Peyer's patch (tissue), 4 donors: ENCODE data around the gene IWS1. TPM values are rescaled to one million over a fixed set of nuclear protein-coding genes. Genes with fewer than 3 reads are reported as not detected.

Experiments
- DNase-seq, 3 donors: peaks; one replicate each; pipeline ENCODE4 v3.0.0-alpha.2; 2017 to 2019
- H3K27ac ChIP-seq, 4 donors: fragments of 200-600 bp; sonication (generic); one replicate each; pipeline ENCODE4 v1.5.1; 2016 to 2019
- H3K27me3 ChIP-seq, 2 donors: fragments of 200-600 bp; sonication (generic); one replicate each; pipeline ENCODE4 v1.5.1; 2019
- H3K36me3 ChIP-seq, 3 donors: fragments of 200-600 bp; sonication (generic); one replicate each; pipeline ENCODE4 v1.5.1; 2016 to 2019
- H3K4me1 ChIP-seq, 4 donors: fragments of 200-600 bp; sonication (generic); one replicate each; pipeline ENCODE4 v1.5.1; 2016 to 2019
- H3K4me3 ChIP-seq, 4 donors: fragments of 200-600 bp; sonication (generic); 1 replicate in 3 of 4; 2 replicates in 1 of 4; pipeline ENCODE4 v1.5.1; 2016 to 2019; ENCODE audit warnings: mild to moderate bottlenecking in 1 of 4
- H3K9me3 ChIP-seq, 4 donors: fragments of 200-600 bp; sonication (generic); one replicate each; pipeline ENCODE4 v1.5.1; 2016 to 2019; ENCODE audit warnings: mild to moderate bottlenecking in 1 of 4
- POLR2A ChIP-seq, 2 donors: fragments of 450-650 bp; IDR thresholded peaks; one replicate each; pipeline ENCODE4 v1.5.1; 2017; ENCODE audit warnings: antibody characterized with exemption in 2 of 2, mild to moderate bottlenecking in 2 of 2, moderate library complexity in 2 of 2
- total RNA-seq, 4 donors: library from RNA; depleted of rRNA; stranded (reverse); fragments of >200 nt; gene quantifications; one replicate each; pipeline ENCODE4 v1.1.0, GENCODE V29; 2016
- TF ChIP-seq, protein P1 (sequence below), 6 experiments: fragments of 450-650 bp in 4 of 6; fragments of 200-600 bp in 2 of 6; sonication (generic) in 1 of 6; IDR thresholded peaks; one replicate each; pipeline ENCODE4 v1.5.1; 2017 to 2019; ENCODE audit warnings: antibody characterized with exemption in 6 of 6, mild to moderate bottlenecking in 3 of 6, moderate library complexity in 1 of 6

The IWS1 gene
- total RNA-seq, 4 donors from 2014 or later, result 39.6 to 189 (median 54.6) TPM

DNA sequence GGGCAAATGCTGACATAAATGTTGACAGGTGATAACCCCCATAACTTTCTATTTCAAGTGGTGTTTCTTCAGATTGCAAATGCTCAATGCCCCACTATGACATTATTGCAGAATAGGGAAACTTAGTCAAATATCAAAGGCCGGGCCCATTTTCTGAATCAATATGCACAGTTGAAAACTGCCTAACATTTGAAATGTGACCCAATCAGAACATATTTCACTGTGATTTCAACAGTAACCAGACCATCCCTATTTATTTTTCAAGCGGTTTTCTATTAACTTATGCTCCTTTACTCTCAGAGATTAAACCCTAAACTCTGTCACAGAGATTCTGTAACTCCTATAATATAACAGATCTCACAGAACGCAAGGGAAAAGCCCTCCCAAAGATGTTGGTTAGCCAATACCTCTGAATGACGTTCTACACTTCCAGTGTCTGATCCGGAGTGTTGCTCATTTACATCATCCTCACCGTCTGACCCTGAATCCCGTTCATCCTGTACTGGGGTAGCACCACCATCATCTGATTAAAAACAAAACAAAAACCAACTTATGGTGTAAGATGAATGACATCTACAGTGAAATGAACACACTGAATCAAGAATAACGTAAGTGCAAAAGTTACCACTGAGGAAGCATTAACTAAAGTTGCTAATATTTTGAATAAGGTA, 2.9 kb downstream of the IWS1 start:
- H3K27me3 ChIP-seq, result no peaks in the 10 kb centered on the region
- DNase-seq, result no peak
- no peak overlapping the region for H3K4me3 ChIP-seq
- H3K36me3 ChIP-seq, result peaks cover 0 to 23% (median 0%) of the 10 kb centered on the region in 3 donors
- peaks cover 0 to 19% (median 0%) of the 10 kb centered on the region in 4 donors for H3K4me1 ChIP-seq
- no peak for TF ChIP-seq POLR2A (IDR thresholded peaks at IDR 0.05)
- TF ChIP-seq, protein P1, sequence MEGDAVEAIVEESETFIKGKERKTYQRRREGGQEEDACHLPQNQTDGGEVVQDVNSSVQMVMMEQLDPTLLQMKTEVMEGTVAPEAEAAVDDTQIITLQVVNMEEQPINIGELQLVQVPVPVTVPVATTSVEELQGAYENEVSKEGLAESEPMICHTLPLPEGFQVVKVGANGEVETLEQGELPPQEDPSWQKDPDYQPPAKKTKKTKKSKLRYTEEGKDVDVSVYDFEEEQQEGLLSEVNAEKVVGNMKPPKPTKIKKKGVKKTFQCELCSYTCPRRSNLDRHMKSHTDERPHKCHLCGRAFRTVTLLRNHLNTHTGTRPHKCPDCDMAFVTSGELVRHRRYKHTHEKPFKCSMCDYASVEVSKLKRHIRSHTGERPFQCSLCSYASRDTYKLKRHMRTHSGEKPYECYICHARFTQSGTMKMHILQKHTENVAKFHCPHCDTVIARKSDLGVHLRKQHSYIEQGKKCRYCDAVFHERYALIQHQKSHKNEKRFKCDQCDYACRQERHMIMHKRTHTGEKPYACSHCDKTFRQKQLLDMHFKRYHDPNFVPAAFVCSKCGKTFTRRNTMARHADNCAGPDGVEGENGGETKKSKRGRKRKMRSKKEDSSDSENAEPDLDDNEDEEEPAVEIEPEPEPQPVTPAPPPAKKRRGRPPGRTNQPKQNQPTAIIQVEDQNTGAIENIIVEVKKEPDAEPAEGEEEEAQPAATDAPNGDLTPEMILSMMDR (IDR thresholded peaks at IDR 0.05), result no peak
- H3K27ac ChIP-seq, result no peak overlapping the region
- no peaks in the 10 kb centered on the region for H3K9me3 ChIP-seq

DNA sequence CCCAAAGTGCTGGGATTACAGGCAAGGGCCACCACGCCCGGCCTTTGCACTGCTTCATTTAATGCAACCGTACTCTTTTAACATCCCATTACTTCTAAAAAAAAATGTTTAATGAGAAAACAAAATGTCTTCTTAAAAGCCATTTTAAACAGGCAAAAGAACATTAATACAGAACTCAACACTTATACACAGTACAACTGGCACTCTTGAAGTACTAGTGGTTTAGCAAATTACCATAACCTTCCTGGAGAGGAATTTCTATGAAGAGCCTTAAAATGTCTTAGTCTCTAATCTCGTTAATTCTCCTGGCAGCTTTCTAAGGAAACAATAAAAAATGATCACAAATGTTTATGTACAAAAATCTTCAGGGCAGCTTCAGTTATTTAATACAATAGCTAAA, 5.9 kb downstream of the IWS1 start:
- Histone ChIP-seq H3K27me3 (no peaks in the 10 kb centered on the region), H3K4me1 (peaks cover 0 to 25% (median 0%) of the 10 kb centered on the region in 4 donors), H3K36me3 (peaks cover 0 to 49% (median 0%) of the 10 kb centered on the region in 3 donors), H3K9me3 (no peaks in the 10 kb centered on the region), H3K27ac (no peak overlapping the region), H3K4me3 (no peak overlapping the region)
- TF ChIP-seq, protein P1 (IDR thresholded peaks at IDR 0.05), result no peak
- TF ChIP-seq POLR2A (IDR thresholded peaks at IDR 0.05), result no peak
- no peak for DNase-seq

DNA sequence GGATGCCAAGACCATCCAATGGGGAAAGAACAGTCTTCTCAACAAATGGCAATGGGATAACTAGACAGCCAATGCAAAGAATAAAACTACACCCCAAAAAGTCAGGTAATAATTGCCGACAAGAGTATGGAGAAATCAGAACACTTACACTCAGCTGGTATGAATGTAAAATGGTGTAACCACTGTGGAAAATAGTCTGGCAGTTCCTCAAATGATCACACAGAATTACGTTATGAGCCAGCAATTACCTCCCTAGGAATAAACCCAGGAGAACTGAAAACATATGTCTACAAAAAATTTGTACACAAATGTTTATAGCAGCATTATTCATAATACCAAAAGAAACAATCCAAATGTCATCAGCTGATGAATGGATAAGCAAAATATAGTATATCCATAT, 8.8 kb downstream of the IWS1 start:
- no peaks in the 10 kb centered on the region for H3K27me3 ChIP-seq
- TF ChIP-seq, protein P1 (IDR thresholded peaks at IDR 0.05), result no peak
- no peak for TF ChIP-seq POLR2A (IDR thresholded peaks at IDR 0.05)
- DNase-seq, result no peak
- H3K27ac ChIP-seq, result no peak overlapping the region
- no peak overlapping the region for H3K4me3 ChIP-seq
- H3K4me1 ChIP-seq, result peaks cover 0 to 16% (median 0%) of the 10 kb centered on the region in 4 donors
- H3K36me3 ChIP-seq, result peaks cover 0 to 58% (median 0%) of the 10 kb centered on the region in 3 donors
- H3K9me3 ChIP-seq, result no peaks in the 10 kb centered on the region

DNA sequence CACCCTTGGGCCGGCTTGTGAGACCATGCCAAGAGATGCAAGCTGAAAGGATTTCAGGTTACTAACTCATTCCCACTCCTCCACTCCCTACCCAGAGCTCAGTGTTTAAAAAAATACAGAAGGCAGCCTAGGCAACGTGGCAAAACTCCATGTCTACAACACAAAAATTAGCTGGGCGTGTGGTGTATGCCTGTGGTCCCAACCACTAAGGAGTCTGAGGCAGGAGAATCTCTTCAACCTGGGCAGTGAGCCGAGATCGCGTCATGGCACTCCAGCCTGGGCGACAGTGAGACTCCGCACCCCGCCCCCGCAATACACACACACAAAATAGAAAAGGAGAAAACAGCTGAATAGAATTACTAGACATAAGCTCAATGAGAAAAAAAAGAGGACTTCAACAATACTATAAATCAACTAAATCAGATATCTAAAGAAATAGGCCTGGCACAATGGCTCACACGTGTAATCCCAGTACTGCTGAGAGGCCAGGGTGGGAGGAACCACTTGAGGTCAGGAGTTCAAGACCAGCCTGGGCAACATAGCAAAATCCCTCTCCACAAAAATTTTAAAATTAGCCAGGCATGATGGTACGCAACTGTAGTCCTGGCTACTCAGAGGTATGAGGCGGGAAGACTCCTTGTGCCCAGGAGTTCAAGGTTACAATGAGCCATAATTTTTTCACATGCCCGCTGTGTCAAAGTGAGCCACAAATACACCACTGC, 10.1 kb downstream of the IWS1 start:
- no peaks in the 10 kb centered on the region for H3K27me3 ChIP-seq
- H3K4me1 ChIP-seq, result peaks cover 0 to 18% (median 0%) of the 10 kb centered on the region in 4 donors
- no peak overlapping the region for H3K4me3 ChIP-seq
- DNase-seq, result peak in 1 of 3 donors; percentile 57
- no peaks in the 10 kb centered on the region for H3K9me3 ChIP-seq
- TF ChIP-seq, protein P1 (IDR thresholded peaks at IDR 0.05), result no peak
- no peak for TF ChIP-seq POLR2A (IDR thresholded peaks at IDR 0.05)
- peaks cover 0 to 51% (median 0%) of the 10 kb centered on the region in 3 donors for H3K36me3 ChIP-seq
- peak overlapping the region in 3 of 4 donors; percentile 13 to 73 (median 40) for H3K27ac ChIP-seq

DNA sequence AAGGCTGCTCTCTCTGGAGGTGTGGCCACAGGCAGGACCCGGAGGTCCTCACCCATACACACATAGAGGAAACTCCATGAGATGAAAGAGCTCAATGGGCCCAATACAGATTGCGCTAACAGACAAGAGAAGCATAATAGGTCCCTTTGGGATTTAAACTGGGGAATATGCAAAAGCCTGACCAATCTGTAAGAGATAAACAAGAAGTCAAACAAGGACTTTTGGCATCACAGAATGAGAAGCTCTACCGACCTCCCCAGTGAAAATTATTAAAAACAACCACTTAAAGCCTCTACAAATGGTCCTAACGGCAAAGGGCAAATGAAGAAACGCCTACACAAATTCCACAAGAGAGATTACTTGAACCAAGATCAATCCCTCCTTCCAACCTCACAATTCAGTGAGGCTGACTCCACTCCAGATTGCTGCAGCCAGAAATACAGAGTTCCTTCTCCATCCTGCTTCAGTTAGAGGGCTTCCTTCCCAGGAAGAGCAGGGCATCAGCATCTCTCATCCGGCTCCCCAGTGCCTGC, 10.8 kb downstream of the IWS1 start:
- no peaks in the 10 kb centered on the region for H3K27me3 ChIP-seq
- H3K4me3 ChIP-seq, result no peak overlapping the region
- no peak for DNase-seq
- H3K4me1 ChIP-seq, result peaks cover 0 to 26% (median 0%) of the 10 kb centered on the region in 4 donors
- H3K36me3 ChIP-seq, result peaks cover 0 to 51% (median 0%) of the 10 kb centered on the region in 3 donors
- no peak for TF ChIP-seq POLR2A (IDR thresholded peaks at IDR 0.05)
- TF ChIP-seq, protein P1 (IDR thresholded peaks at IDR 0.05), result no peak
- H3K9me3 ChIP-seq, result no peaks in the 10 kb centered on the region
- H3K27ac ChIP-seq, result peak overlapping the region in 2 of 4 donors; percentile 40 to 73
